SK-N-SH treated with all-trans-retinoic acid at 6 μM for 48 hours (cell line): Measurements from ENCODE around the gene PARD3.
"Not testable (repeated sequence)": the region's sequence is repeated elsewhere in the genome, so short reads cannot be mapped to it uniquely, and the experiment has no call there.

Source experiments
- ATAC-seq: fragments of 200-7000 bp; cut with Tn5 transposase; 3 replicates; pipeline ENCODE4 v1.9.1; 2020; ENCODE audit warnings: mild to moderate bottlenecking, moderate library complexity
- BACH2 ChIP-seq: fragments of 250-450 bp; sonication (Bioruptor Pico); IDR thresholded peaks from 2 replicates; pipeline ENCODE4 v1.9.0; 2021; ENCODE audit warnings: mild to moderate bottlenecking, borderline replicate concordance
- CSDC2 ChIP-seq: fragments of 250-450 bp; sonication (Bioruptor Pico); IDR thresholded peaks from 2 replicates; pipeline ENCODE4 v1.5.0; 2020; ENCODE audit warnings: mild to moderate bottlenecking, moderate library complexity
- CSRNP3 ChIP-seq: fragments of 250-450 bp; sonication (Bioruptor Pico); IDR thresholded peaks from 2 replicates; pipeline ENCODE4 v1.5.1; 2021; ENCODE audit warnings: mild to moderate bottlenecking, moderate library complexity
- ESRRG ChIP-seq: fragments of 250-450 bp; sonication (Bioruptor Pico); IDR thresholded peaks from 2 replicates; pipeline ENCODE4 v1.6.1; 2021; ENCODE audit warnings: mild to moderate bottlenecking
- GLIS3 ChIP-seq: fragments of 250-450 bp; sonication (Bioruptor Pico); IDR thresholded peaks from 2 replicates; pipeline ENCODE4 v1.5.0; 2020; ENCODE audit warnings: mild to moderate bottlenecking, moderate library complexity
- ISL1 ChIP-seq: fragments of 250-450 bp; sonication (Bioruptor Pico); IDR thresholded peaks from 2 replicates; pipeline ENCODE4 v2.1.2; 2022; ENCODE audit warnings: mild to moderate bottlenecking, moderate library complexity
- OSR1 ChIP-seq: fragments of 250-450 bp; sonication (Bioruptor Pico); IDR thresholded peaks from 2 replicates; pipeline ENCODE4 v1.8.0; 2022; ENCODE audit warnings: moderate library complexity, mild to moderate bottlenecking, inconsistent platforms
- RARB ChIP-seq: fragments of 250-450 bp; sonication (Bioruptor Pico); IDR thresholded peaks from 2 replicates; pipeline ENCODE4 v1.8.0; 2021; ENCODE audit warnings: mild to moderate bottlenecking, moderate library complexity
- SNAI2 ChIP-seq: fragments of 250-450 bp; sonication (Bioruptor Pico); IDR thresholded peaks from 2 replicates; pipeline ENCODE4 v1.5.0; 2020; ENCODE audit warnings: mild to moderate bottlenecking, moderate library complexity
- TOX ChIP-seq: fragments of 250-450 bp; sonication (Bioruptor Pico); IDR thresholded peaks from 2 replicates; pipeline ENCODE4 v1.8.0; 2021; ENCODE audit warnings: mild to moderate bottlenecking, moderate library complexity, borderline replicate concordance
- TSHZ2 ChIP-seq: fragments of 250-450 bp; sonication (Bioruptor Pico); IDR thresholded peaks from 2 replicates; pipeline ENCODE4 v1.5.0; 2020; ENCODE audit warnings: mild to moderate bottlenecking, moderate library complexity
- ZFP3 ChIP-seq: fragments of 250-450 bp; sonication (Bioruptor Pico); IDR thresholded peaks from 2 replicates; pipeline ENCODE4 v1.5.0; 2020; ENCODE audit warnings: mild to moderate bottlenecking, moderate library complexity
- ZFP30 ChIP-seq: fragments of 450-650 bp; formaldehyde crosslinking; IDR thresholded peaks from 2 replicates; pipeline ENCODE4 v1.5.0; 2022; ENCODE audit warnings: mild to moderate bottlenecking, moderate library complexity
- ZNF565 ChIP-seq: fragments of 450-650 bp; formaldehyde crosslinking; conservative IDR thresholded peaks from 2 replicates; pipeline ENCODE4 v1.5.0; 2020; ENCODE audit warnings: low read depth, mild to moderate bottlenecking, moderate library complexity
- ZNF70 ChIP-seq: fragments of 450-650 bp; formaldehyde crosslinking; IDR thresholded peaks from 2 replicates; pipeline ENCODE4 v1.5.0; 2020; ENCODE audit warnings: mild to moderate bottlenecking, moderate library complexity
- TF ChIP-seq, protein P1 (sequence below): fragments of 250-450 bp; sonication (Bioruptor Pico); IDR thresholded peaks from 2 replicates; pipeline ENCODE4 v1.8.0; 2020; ENCODE audit warnings: mild to moderate bottlenecking, moderate library complexity, borderline replicate concordance
- TF ChIP-seq, protein P2 (sequence below): fragments of 250-450 bp; sonication (Bioruptor Pico); IDR thresholded peaks from 2 replicates; pipeline ENCODE4 v1.5.1; 2020; ENCODE audit warnings: low read depth, mild to moderate bottlenecking, moderate library complexity
- TF ChIP-seq, protein P3 (sequence below): fragments of 250-450 bp; sonication (Bioruptor Pico); IDR thresholded peaks from 2 replicates; pipeline ENCODE4 v1.8.0; 2021; ENCODE audit warnings: low read depth, mild to moderate bottlenecking, moderate library complexity, borderline replicate concordance

PARD3 gene

DNA sequence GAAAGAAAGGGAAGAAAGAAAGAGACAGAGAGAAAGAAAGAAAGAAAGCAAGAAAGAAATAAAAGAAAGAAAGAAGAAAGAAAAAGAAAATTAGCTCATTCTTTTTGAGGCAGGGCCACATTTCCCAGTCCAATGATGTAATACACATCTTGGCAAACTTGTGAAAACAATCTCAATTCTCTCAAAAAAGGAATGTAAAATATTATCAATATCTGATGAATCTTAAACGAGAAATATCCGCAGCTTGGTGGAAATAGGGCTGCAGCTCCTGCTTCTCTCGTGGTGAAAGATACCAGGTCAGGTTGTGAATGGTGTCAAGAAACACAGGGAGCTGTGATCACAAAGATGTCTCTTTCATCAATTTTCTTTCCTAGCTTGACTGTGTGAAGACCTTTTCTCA is 741.0 kb downstream of the PARD3 start:
- no peak for ATAC-seq
- TF ChIP-seq BACH2 (CRISPR knock-in tag) = no peak
- no peak for TF ChIP-seq TSHZ2 (CRISPR knock-in tag)
- TF ChIP-seq ESRRG = no peak
- TF ChIP-seq CSRNP3 (CRISPR knock-in tag) = no peak
- TF ChIP-seq CSDC2 (CRISPR knock-in tag) = no peak
- no peak for TF ChIP-seq TOX (CRISPR knock-in tag)
- no peak for TF ChIP-seq OSR1
- TF ChIP-seq, protein P1, sequence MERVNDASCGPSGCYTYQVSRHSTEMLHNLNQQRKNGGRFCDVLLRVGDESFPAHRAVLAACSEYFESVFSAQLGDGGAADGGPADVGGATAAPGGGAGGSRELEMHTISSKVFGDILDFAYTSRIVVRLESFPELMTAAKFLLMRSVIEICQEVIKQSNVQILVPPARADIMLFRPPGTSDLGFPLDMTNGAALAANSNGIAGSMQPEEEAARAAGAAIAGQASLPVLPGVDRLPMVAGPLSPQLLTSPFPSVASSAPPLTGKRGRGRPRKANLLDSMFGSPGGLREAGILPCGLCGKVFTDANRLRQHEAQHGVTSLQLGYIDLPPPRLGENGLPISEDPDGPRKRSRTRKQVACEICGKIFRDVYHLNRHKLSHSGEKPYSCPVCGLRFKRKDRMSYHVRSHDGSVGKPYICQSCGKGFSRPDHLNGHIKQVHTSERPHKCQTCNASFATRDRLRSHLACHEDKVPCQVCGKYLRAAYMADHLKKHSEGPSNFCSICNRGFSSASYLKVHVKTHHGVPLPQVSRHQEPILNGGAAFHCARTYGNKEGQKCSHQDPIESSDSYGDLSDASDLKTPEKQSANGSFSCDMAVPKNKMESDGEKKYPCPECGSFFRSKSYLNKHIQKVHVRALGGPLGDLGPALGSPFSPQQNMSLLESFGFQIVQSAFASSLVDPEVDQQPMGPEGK (CRISPR knock-in tag) = no peak

GRCh38 chr10:34067741-34068140 is 747.4 kb downstream of the PARD3 start:
- ATAC-seq = not testable (repeated sequence)

GRCh38 chr10:34063592-34063991 is 751.5 kb downstream of the PARD3 start:
- TF ChIP-seq ISL1 (CRISPR knock-in tag) (no peak), OSR1 (no peak), ZFP30 (no peak), TSHZ2 (CRISPR knock-in tag) (no peak), RARB (CRISPR knock-in tag) (no peak), BACH2 (CRISPR knock-in tag) (no peak), TOX (CRISPR knock-in tag) (no peak), ZNF565 (no peak), SNAI2 (no peak), ZNF70 (CRISPR knock-in tag) (no peak), GLIS3 (no peak), ZFP3 (no peak), CSRNP3 (CRISPR knock-in tag) (no peak), ESRRG (no peak)
- TF ChIP-seq, protein P2, sequence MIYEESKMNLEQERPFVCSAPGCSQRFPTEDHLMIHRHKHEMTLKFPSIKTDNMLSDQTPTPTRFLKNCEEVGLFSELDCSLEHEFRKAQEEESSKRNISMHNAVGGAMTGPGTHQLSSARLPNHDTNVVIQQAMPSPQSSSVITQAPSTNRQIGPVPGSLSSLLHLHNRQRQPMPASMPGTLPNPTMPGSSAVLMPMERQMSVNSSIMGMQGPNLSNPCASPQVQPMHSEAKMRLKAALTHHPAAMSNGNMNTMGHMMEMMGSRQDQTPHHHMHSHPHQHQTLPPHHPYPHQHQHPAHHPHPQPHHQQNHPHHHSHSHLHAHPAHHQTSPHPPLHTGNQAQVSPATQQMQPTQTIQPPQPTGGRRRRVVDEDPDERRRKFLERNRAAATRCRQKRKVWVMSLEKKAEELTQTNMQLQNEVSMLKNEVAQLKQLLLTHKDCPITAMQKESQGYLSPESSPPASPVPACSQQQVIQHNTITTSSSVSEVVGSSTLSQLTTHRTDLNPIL (CRISPR knock-in tag) = no peak
- TF ChIP-seq, protein P3, sequence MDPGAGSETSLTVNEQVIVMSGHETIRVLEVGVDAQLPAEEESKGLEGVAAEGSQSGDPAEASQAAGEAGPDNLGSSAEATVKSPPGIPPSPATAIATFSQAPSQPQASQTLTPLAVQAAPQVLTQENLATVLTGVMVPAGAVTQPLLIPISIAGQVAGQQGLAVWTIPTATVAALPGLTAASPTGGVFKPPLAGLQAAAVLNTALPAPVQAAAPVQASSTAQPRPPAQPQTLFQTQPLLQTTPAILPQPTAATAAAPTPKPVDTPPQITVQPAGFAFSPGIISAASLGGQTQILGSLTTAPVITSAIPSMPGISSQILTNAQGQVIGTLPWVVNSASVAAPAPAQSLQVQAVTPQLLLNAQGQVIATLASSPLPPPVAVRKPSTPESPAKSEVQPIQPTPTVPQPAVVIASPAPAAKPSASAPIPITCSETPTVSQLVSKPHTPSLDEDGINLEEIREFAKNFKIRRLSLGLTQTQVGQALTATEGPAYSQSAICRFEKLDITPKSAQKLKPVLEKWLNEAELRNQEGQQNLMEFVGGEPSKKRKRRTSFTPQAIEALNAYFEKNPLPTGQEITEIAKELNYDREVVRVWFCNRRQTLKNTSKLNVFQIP (CRISPR knock-in tag) = no peak
- no peak for ATAC-seq
